GM18517 (cell line): Measurements from ENCODE around the gene ARHGEF10L.

Experiments
- ATAC-seq: cut with Tn5 transposase; IDR thresholded peaks from one replicate; pipeline ENCODE4 v1.9.1; 2021; ENCODE audit warnings: mild to moderate bottlenecking, moderate library complexity; ENCODE audit not compliant: unreplicated experiment

Gene ARHGEF10L

GRCh38 chr1:17696417-17697301 is 157.2 kb downstream of the ARHGEF10L start:
- ATAC-seq: no peak

GRCh38 chr1:17697458-17697857 is 158.0 kb downstream of the ARHGEF10L start:
- ATAC-seq: no peak

- ATAC-seq: no peak
Observed at GRCh38 chr1:17699581-17699980, 160.1 kb downstream of the ARHGEF10L start.

- ATAC-seq: no peak
Observed at GRCh38 chr1:17700945-17701810, 161.7 kb downstream of the ARHGEF10L start.

- no peak for ATAC-seq
Observed at GRCh38 chr1:17704176-17704575, 164.7 kb downstream of the ARHGEF10L start.

- no peak for ATAC-seq
Observed at GRCh38 chr1:17706445-17706844, 166.9 kb downstream of the ARHGEF10L start.

GRCh38 chr1:17709981-17710380 is 170.5 kb downstream of the ARHGEF10L start:
- no peak for ATAC-seq

GRCh38 chr1:17710889-17711576 is 171.5 kb downstream of the ARHGEF10L start:
- ATAC-seq: no peak

GRCh38 chr1:17711577-17711910 is 172.0 kb downstream of the ARHGEF10L start:
- no peak for ATAC-seq

GRCh38 chr1:17711941-17712340 is 172.4 kb downstream of the ARHGEF10L start:
- no peak for ATAC-seq

GRCh38 chr1:17713993-17714392 is 174.5 kb downstream of the ARHGEF10L start:
- ATAC-seq: no peak

GRCh38 chr1:17717594-17718535 is 178.4 kb downstream of the ARHGEF10L start:
- ATAC-seq: no peak

- ATAC-seq: no peak
Observed at GRCh38 chr1:17719874-17720273, 180.4 kb downstream of the ARHGEF10L start.

GRCh38 chr1:17721444-17721843 is 181.9 kb downstream of the ARHGEF10L start:
- no peak for ATAC-seq

- ATAC-seq: no peak
Observed at GRCh38 chr1:17723684-17724083, 184.2 kb downstream of the ARHGEF10L start.

GRCh38 chr1:17724150-17724549 is 184.7 kb downstream of the ARHGEF10L start:
- no peak for ATAC-seq

GRCh38 chr1:17725084-17725719 is 185.7 kb downstream of the ARHGEF10L start:
- ATAC-seq: no peak

- ATAC-seq: no peak
Observed at GRCh38 chr1:17725811-17726582, 186.5 kb downstream of the ARHGEF10L start.

GRCh38 chr1:17728123-17728712 is 188.7 kb downstream of the ARHGEF10L start:
- no peak for ATAC-seq
